GM23248 (cell line): ENCODE results near the gene CST7.

Experiments used
- EZH2 ChIP-seq: fragments of 200-600 bp; sonication (generic); IDR thresholded peaks from 2 replicates; pipeline ENCODE4 v1.6.1; 2018; ENCODE audit warnings: antibody characterized with exemption, mild to moderate bottlenecking; ENCODE audit not compliant: insufficient read depth, poor library complexity, severe bottlenecking
- EZH2phosphoT487 ChIP-seq: fragments of 200-600 bp; sonication (generic); IDR thresholded peaks from 2 replicates; pipeline ENCODE4 v1.6.1; 2018; ENCODE audit warnings: antibody characterized with exemption, moderate library complexity, mild to moderate bottlenecking, low read depth; ENCODE audit not compliant: insufficient read depth

DNA sequence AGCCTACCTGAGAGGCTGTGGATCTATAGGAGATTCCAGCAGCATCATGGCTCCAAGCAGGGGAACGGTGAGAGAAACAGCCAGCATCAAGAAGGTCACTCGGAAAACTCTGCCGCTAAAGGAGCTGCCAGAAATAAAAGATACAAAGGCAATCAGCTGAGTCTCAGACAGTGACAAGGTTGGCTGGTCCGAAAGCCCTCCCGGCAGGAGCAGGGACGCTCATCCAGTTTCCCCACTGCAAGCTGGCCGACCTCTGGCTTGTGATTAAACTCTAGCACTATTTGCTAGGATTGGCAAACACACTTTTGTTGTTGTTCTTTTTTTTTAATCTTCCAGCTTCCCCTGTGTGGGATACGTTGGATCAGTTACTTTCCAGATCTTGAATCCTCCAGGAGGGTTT is 34.8 kb downstream of the CST7 start:
- TF ChIP-seq EZH2 (no peak), EZH2phosphoT487 (no peak)
